DMS153 treated with DMSO at 0.1 percent for 48 hours (cell line): ENCODE results near the gene DPYSL4.

Experiments
- DNase-seq: peaks from one replicate; lab custom pipeline; 2025; ENCODE audit not compliant: unreplicated experiment; lab: John Stamatoyannopoulos, UW

The DPYSL4 gene

DNA sequence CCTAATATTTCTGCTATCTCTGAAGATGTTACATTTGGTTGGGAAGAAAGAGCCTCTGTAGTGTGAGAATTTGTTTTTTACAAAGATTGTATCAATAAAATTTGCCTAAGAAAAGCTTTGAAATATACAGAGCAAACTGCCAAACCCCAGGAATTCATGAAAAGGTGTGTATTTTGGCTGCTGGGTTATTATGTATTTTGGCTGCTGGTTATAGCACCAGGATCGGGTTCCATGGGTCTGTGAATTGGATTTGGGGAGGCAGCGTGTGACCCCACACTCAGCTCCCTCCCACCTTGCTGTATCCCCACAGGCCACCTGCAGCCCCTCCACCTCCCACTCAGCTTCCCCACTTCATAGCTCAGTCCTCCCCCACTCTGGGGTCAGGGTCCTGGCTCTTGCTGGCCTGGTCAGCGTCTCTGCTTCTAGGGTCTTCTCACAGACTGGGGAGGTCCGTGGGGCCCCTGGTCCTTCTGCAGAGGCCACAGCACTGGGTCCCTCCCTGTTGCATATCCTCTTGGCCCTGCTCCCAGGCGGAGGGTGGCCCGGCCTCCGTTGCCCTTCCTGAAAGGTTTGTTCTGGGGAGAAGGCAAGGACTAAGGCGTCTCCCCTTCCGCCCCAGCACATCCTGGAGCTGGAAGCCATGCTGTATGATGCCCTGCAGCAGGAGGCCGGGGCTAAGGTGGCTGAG lies 24.0 kb upstream of the DPYSL4 start:
- DNase-seq: peak; percentile 60

DNA sequence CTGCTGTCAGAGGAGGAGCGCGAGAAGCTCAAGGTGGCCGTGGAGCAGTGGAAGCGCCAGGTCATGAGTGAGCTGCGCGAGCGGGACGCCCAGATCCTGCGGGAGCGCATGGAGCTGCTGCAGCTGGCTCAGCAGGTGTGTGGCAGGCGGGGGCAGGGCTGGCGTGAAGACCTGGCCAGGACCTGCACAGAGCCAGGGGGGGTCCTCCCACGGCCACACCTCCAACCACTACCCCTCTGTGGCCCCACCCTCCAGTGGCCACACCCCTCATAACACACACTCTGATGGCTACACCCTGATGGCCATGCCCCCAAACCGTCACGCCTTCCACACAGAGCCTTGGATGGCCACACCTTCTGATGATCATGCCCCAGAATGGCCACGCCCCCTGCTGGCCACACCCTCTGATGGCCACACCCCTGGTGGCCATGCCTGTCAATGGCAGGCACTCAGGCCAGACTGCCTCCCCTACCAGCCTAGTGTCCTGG lies 23.4 kb upstream of the DPYSL4 start:
- peak; percentile 96 for DNase-seq

GRCh38 chr10:132163826-132164515 lies 22.8 kb upstream of the DPYSL4 start:
- no peak for DNase-seq

GRCh38 chr10:132164761-132165278 lies 21.9 kb upstream of the DPYSL4 start:
- no peak for DNase-seq

DNA sequence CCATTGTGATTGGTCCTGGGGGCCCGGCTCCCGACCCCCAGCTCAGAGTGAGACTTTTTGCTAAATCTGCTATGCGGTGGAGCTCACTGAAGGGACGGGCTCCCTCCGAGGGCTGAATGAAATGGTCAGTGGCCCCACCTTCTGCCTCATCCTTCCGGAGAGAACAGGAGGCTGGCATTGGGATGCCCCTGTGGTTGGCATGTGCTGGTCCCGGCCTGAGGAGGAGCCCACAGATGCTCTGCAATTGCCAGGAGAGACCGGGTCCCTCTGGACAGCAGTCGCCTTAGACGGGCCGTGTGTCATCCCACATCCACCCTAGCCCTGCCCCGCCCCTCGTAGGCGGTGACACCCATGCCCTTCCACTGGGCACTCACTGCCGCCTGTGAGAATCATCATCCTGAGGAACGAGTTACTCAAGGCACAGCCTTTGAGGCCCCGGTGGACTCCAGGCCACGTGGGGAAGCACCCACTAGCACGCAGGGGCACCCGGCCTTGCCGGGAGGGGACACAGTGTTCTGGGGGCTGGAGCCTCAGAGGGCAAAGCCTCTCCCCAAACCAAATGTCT lies 21.2 kb upstream of the DPYSL4 start:
- DNase-seq: no peak

DNA sequence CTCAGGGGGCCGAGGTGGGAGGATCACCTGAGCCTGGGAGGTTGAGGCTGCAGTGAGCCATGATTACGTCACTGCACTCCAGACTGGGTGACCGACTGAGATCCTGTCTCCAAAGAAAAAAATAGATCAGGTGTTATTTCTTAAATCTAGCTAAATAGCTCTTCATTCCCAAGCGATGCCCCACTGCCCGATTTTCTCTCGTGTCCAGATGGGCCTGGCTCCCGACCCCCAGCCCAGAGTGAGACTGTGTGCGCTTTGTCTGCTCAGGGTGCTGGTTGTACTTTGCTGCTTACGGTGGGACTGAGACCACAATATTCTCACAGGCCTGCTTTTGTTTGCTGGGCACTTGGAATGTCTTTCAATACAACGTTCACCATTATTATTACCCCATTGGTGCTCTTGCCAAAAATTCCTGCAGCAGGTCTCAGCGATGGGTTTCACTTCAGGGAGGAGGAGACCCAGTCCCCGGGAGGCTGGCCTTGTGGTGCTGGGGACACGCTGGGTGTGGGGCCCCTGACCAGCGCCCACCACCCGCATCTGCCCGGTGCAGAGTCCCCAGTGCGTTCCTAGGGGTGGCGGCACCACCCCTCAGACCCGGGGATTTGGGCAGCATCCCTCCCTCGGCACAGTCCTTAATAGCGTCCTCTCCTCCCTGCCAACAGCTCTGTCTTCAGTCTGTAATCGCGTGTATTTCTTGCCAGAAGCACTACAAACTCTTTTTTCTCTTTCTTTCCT lies 20.4 kb upstream of the DPYSL4 start:
- DNase-seq: no peak

DNA sequence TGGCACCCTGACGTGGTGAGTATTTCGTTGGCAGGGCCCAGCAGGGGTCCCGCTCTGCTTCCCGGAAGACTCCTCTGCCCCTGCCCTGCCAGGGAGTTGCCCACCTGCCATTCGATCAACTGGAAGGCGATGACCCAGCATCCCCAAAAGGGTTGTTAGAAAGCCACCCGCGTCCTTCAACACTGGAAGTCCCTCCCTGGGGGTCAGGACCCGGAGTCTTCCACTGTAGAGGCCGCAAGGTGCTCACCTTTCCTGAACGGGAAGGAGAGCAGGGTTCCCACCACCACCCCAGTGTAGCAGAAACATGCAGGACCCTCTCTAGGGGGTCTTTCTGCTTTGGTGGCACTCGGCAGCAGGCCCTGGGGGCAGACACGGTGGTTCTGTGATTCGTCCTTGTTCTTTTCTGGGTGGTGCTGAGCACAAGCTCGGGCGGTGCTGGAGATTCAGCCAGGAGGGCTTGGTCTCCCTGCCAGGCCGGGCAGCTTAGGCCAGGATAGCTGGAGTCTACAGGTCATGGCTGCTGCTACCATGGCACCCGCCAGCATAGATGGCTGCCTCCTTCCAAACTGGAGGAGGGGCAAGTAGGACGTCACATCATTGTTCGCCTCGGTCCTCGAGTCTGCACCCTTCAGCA lies 19.6 kb upstream of the DPYSL4 start:
- no peak for DNase-seq

GRCh38 chr10:132167976-132168375 lies 18.8 kb upstream of the DPYSL4 start:
- DNase-seq: no peak

- DNase-seq: no peak
Observed at GRCh38 chr10:132168571-132169030, 18.1 kb upstream of the DPYSL4 start.

GRCh38 chr10:132169031-132169765 lies 17.6 kb upstream of the DPYSL4 start:
- DNase-seq: no peak

GRCh38 chr10:132169766-132170560 lies 16.8 kb upstream of the DPYSL4 start:
- no peak for DNase-seq

DNA sequence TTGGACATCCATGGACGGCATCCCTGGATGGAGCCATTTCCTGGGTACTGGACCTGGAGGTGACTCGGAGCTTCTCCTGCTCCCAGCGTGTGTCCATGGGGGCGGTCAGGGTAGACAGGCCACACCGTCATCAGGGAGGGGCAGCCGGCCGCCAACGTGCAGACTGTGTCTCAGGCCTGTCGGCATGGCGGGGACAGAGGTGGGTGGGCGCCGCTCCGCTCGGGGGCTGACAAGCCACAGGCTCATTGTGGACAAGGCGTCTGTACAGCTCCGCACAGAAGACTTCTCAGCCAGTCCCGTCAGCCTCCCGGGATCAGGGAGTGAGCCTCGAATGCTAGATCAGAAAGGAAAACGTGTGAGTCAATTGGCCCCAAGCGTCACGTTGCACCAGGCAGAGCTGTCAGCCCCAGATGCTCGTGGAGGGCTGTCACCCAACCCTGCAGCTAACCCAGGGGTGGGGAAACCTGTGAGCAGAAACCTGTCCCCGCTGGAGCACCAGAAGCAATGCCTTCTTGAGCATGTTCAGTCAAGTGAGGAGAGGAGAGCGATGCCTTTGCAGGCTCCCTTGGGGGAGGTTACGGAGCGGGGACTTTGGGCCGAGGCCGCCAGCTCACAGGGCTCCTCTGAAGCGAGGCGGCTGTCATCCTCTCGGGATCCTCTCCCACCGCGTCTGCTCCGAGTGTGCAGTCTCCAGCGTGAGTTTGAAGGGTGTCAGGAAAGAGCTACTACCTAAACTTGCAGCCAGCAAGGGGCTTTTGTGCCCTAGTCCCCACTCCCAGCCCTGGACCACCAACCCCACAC lies 16.0 kb upstream of the DPYSL4 start:
- no peak for DNase-seq

- no peak for DNase-seq
Observed at GRCh38 chr10:132172091-132173066, 14.4 kb upstream of the DPYSL4 start.

DNA sequence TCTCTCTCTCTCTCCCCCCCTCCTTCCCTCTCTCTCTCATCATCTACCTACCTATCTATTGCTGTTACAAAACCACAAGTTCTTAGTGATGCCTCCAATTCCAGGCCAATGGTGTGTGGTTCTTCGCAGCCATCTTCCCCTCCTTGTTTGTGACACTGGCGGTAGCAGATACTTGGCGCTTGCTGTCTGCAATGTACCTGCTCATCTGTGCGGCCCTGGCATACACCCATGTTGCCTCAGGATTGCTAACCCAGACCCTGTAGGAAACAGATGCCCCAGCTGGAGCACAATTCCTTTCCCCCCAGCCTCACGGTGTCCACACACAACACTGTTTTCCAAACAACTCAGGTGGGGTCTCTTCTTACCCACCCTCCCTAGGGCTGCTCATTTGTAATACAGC lies 13.6 kb upstream of the DPYSL4 start:
- no peak for DNase-seq

GRCh38 chr10:132174237-132174636 lies 12.5 kb upstream of the DPYSL4 start:
- no peak for DNase-seq

- DNase-seq: no peak
Observed at GRCh38 chr10:132175408-132175807, 11.3 kb upstream of the DPYSL4 start.

DNA sequence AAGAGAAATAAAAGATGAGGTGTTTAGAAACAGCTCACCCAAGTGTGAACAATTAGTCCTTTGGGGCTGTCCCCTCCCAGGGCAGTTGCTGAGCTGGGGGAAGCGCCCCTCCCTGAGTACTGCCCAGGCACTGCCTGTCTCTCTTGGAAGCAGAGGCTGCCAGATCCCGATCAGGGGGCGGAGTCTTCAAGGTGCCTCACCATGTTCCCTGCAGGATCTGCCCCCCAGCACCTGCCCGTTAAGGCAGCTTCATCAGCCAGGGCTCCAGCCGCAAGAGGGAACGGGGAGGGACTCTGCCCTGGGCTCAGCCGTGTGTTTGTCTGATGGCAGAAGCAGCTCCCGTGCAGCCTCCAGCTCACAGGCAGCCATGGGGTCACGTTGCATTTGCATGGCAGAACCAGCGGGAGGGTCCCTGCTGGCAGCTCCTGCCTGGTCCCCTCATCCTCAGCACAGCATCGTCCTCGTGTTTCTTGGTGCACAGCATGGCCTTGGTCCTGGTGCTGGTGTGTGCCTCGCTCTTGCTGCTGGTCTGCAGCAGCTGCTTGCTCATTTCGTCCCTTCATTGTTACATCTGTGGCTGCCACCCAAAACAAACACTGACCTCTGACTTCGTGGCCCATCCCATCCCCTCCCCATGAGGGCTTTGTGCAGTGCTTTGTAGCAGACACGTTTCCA lies 10.7 kb upstream of the DPYSL4 start:
- DNase-seq: no peak
